Bronchial epithelial cell (primary cell): Measurements from ENCODE around the gene TMCC1. TPM values are rescaled to one million over a fixed set of nuclear protein-coding genes. Genes with fewer than 3 reads are reported as not detected.

Source experiments
- DNase-seq: peaks from one replicate; pipeline ENCODE4 v3.0.0-alpha.2; 2010; ENCODE audit warnings: low read depth
- FAIRE-seq: peaks from 2 replicates; lab custom pipeline; 2011; peaks lifted over from hg19 to GRCh38; lab: Jason Lieb, UNC
- H3K27me3 ChIP-seq: 2 replicates; pipeline ENCODE4 v1.5.1; 2011; ENCODE audit warnings: low read length; ENCODE audit not compliant: control insufficient read depth, insufficient read depth
- H3K36me3 ChIP-seq: 2 replicates; pipeline ENCODE4 v1.5.1; 2011; ENCODE audit warnings: low read length; ENCODE audit not compliant: control insufficient read depth, insufficient read depth
- H3K4me3 ChIP-seq: 2 replicates; pipeline ENCODE4 v1.5.1; 2011; ENCODE audit warnings: mild to moderate bottlenecking, low read depth, low read length, control low read depth
- total RNA-seq: library from RNA; depleted of rRNA; stranded (reverse); fragments of >200 nt; gene quantifications from 2 replicates; pipeline ENCODE4 v1.2.1, GENCODE V29; 2014
- TF ChIP-seq, protein P1 (sequence below): IDR thresholded peaks from 2 replicates; pipeline ENCODE4 v1.5.1; 2011; ENCODE audit warnings: mild to moderate bottlenecking, moderate library complexity, low read length, control low read depth, inconsistent platforms; ENCODE audit not compliant: insufficient read depth, severe bottlenecking

TMCC1 gene
- total RNA-seq, 1 donor from 2014 or later: 18.2 TPM

DNA sequence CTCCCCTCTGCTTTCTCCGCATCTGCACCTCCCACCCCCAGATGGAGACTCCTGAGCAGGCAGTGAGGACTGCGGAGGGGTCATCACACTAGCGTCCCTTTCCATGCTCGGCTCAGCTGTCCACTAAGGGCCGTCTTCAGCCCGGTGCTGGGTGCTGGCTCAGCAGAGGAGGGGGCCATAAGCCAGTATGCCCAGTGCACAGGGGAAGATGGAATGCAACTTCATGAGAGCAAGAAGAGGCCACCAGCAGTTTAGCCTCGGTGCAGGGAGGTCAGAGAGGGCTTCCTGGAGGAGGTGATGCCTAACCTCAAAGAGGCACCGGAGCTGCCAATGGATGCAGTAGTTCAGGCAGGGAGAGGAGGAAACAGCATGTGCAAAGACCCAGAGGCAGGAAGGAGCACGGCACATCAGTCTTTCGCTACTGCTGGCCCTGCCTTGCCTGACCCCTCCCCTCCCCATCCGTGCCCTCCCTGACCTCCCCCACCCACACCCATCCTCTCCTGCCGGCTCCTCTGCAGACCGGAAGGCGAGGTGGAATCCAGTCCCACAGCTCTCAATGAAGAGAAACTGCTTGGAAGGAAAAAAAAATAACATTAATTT, 271.8 kb downstream of the TMCC1 start:
- Histone ChIP-seq H3K4me3 (no peak overlapping the region), H3K27me3 (no peaks in the 10 kb centered on the region), H3K36me3 (no peaks in the 10 kb centered on the region)
- TF ChIP-seq, protein P1, sequence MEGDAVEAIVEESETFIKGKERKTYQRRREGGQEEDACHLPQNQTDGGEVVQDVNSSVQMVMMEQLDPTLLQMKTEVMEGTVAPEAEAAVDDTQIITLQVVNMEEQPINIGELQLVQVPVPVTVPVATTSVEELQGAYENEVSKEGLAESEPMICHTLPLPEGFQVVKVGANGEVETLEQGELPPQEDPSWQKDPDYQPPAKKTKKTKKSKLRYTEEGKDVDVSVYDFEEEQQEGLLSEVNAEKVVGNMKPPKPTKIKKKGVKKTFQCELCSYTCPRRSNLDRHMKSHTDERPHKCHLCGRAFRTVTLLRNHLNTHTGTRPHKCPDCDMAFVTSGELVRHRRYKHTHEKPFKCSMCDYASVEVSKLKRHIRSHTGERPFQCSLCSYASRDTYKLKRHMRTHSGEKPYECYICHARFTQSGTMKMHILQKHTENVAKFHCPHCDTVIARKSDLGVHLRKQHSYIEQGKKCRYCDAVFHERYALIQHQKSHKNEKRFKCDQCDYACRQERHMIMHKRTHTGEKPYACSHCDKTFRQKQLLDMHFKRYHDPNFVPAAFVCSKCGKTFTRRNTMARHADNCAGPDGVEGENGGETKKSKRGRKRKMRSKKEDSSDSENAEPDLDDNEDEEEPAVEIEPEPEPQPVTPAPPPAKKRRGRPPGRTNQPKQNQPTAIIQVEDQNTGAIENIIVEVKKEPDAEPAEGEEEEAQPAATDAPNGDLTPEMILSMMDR: no peak
- no peak for FAIRE-seq
- no peak for DNase-seq

DNA sequence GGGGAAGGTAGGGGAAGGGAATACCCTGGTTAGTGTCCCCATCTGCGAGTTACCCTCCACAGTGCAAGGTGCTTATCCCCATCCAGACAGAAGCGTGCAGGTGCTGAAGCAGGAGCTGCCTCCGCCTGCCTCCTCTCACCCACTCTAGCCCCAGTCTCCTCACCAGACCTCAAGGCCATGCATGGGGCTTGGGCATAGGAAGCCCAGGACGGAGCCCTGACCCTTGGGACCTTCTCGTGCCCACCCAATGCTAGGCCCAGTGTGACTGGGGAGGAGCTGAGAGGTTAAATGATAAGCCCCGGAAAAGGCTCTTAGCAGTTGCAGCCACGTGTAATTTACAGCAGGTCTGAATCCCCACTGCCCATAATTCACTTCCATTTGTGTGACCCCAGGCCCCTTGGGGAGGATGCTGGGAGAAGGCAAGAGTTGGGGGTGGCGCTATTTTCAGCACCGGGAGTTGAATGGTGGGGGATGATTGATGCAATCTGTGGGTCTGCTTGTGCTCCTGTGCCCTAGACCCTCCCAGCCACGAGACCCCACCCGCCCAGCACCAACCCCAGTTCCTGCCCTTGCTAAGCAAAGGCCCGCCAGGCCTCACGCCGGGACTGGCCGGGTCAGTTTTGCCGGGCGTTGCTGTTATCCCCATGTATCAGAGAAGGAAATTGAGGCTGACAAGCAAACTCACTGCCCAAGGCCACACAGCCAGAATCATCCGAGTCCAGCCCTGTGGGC, 272.5 kb downstream of the TMCC1 start:
- Histone ChIP-seq H3K36me3 (no peaks in the 10 kb centered on the region), H3K27me3 (no peaks in the 10 kb centered on the region), H3K4me3 (no peak overlapping the region)
- no peak for FAIRE-seq
- TF ChIP-seq, protein P1: no peak
- DNase-seq: no peak

DNA sequence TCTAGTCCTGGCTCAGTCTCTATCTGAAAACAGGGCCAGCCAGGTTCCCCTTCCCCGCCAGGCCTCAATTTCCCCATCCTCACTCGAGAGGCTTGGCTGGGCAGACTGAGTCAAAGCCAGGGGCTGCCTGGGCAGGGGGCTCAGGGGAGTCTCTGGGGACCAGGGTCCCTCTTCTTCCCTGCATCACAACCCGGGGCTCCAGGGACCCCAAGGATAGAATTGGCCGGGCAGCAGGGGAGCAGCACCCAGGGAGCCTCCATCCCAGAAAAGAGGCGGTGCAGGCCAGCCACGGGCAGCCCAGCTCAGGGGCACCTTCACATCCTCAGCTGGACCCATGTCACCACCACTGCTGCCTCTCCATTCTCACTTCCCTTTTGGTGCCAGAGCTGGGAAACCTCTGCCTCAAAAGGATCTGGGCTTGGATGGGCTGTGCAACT, 273.8 kb downstream of the TMCC1 start:
- H3K27me3 ChIP-seq: no peaks in the 10 kb centered on the region
- H3K36me3 ChIP-seq: no peaks in the 10 kb centered on the region
- no peak overlapping the region for H3K4me3 ChIP-seq
- TF ChIP-seq, protein P1: no peak
- DNase-seq (no peak), FAIRE-seq (no peak)

DNA sequence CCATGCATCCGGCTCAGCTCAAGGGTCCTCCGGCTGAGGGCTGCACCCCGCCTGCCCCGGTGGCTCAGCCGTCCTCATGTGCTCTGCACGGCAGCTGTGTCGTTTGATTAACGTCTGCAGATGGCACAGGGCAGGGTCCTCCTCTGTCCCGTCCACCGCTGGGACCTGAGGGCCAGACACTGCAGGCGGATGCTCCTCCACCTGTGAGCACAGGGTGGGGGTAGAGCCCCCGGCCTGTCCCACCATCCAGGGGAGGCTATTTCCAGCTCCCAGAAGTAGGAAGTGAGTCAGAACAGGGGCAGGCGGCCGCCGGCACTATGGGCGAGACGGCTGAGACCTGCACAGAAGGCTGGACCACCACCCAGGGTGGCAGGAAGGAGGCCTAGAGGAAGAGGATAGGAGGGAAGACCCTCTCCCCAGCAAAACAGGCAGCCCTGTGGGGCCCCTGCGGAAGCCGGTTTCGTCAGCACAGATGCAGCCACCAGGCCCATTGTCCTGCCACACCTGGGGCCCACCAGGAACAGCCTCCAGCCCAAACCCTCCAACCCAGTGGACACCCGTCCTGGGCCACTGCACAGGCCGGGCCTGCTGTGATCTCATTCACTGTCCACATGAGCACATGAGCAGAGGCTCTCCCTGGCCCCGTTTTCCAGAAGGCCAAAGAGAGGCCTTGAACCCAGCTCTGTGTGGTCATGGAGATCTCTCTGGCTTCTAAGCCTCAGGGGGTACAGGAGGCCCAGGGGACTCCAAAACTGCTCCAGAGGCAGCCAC, 274.4 kb downstream of the TMCC1 start:
- TF ChIP-seq, protein P1: no peak
- Histone ChIP-seq H3K27me3 (no peaks in the 10 kb centered on the region), H3K36me3 (no peaks in the 10 kb centered on the region), H3K4me3 (no peak overlapping the region)
- FAIRE-seq (no peak), DNase-seq (no peak)

DNA sequence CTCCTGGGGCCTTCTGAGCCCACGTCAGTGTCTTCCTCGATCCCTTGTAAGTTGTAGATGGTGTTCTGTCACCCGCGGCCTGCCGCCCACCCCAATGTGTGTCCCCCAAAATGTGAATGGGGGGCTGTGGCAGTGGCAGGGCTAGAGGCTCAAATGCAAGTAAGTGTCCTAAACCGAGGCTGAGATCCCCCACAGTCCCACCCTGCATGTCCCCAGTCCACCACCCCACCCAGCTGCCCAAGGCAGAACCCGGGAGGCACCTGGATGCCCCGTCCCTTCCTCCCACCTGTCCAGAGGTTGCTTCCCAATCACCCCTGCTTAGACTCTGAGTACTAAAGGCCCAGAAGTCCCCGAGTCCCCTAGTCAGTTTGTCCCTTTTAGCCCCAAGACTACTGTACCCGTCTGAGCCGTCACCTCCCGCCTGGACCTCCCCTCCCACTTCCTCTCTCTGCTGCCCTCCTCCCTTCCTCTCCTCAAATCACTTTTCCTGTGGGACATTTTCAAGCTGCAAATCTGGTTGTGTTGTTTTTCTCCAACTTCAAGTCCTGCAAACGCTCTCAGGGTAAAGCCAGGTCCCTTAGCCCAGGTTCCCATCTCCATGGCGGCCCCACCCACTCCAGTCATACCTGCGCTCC, 275.2 kb downstream of the TMCC1 start:
- no peaks in the 10 kb centered on the region for H3K36me3 ChIP-seq
- no peaks in the 10 kb centered on the region for H3K27me3 ChIP-seq
- H3K4me3 ChIP-seq: no peak overlapping the region
- FAIRE-seq (no peak), DNase-seq (no peak)
- TF ChIP-seq, protein P1: no peak
